Hematopoietic multipotent progenitor cell treated with erythropoietin and hydrocortisone succinate and interleukin-3 and kit ligand, for 6 days (in vitro differentiated cells): ENCODE results near the gene PRR22.
"Not testable (repeated sequence)": the region's sequence is repeated elsewhere in the genome, so short reads cannot be mapped to it uniquely, and the experiment has no call there.

ENCODE experiments used
- DNase-seq: peaks from one replicate; pipeline ENCODE4 v3.0.0-alpha.2; 2015

The PRR22 gene

GRCh38 chr19:5743630-5744029 is 40.9 kb downstream of the PRR22 start:
- no peak for DNase-seq

- DNase-seq, result no peak
These were observed 42.5 kb downstream of the PRR22 start for GRCh38 chr19:5742051-5742450.

- no peak for DNase-seq
These were observed 46.1 kb downstream of the PRR22 start for GRCh38 chr19:5738423-5738822.

- not testable (repeated sequence) for DNase-seq
These were observed 51.4 kb downstream of the PRR22 start for GRCh38 chr19:5733172-5733571.
